CD14-positive monocyte (primary cell): ENCODE measurements around the gene ABHD1. TPM values are rescaled to one million over a fixed set of nuclear protein-coding genes. Genes with fewer than 3 reads are reported as not detected.

Experiments used
- DNase-seq, 3 donors: peaks; one replicate each; pipeline ENCODE4 v3.0.0-alpha.2; 2011 to 2022
- H2AFZ ChIP-seq: 2 replicates; pipeline ENCODE4 v1.6.0; 2012; ENCODE audit warnings: mild to moderate bottlenecking, low read depth, low read length, inconsistent platforms; ENCODE audit not compliant: insufficient read depth, poor library complexity, severe bottlenecking
- H3K27ac ChIP-seq, 2 donors: 1 replicate in 1 of 2; 2 replicates in 1 of 2; pipeline ENCODE4 v1.5.1; 2012 to 2013; ENCODE audit warnings: low read length in 2 of 2, control low read depth in 1 of 2, inconsistent platforms in 1 of 2, low read depth in 1 of 2, mild to moderate bottlenecking in 1 of 2
- H3K27me3 ChIP-seq, 2 donors: one replicate each; pipeline versions ENCODE4 v1.6.0 to v1.6.1; 2011 to 2013; ENCODE audit warnings: low read length in 2 of 2; ENCODE audit not compliant: control insufficient read depth in 2 of 2, insufficient read depth in 2 of 2
- H3K36me3 ChIP-seq, 2 donors: replicated peaks in 1 of 2; 1 replicate in 1 of 2; 2 replicates in 1 of 2; pipeline versions ENCODE4 v1.5.1 to v1.6.1; 2012 to 2013; ENCODE audit warnings: low read length in 2 of 2, control low read depth in 1 of 2, inconsistent platforms in 1 of 2, mild to moderate bottlenecking in 1 of 2; ENCODE audit not compliant: insufficient read depth in 2 of 2, control insufficient read depth in 1 of 2
- H3K4me1 ChIP-seq, 2 donors: 1 replicate in 1 of 2; 2 replicates in 1 of 2; pipeline versions ENCODE4 v1.5.1 to v1.6.1; 2012 to 2013; ENCODE audit warnings: low read length in 2 of 2, control low read depth in 1 of 2, inconsistent platforms in 1 of 2, mild to moderate bottlenecking in 1 of 2, moderate library complexity in 1 of 2; ENCODE audit not compliant: insufficient read depth in 2 of 2, control insufficient read depth in 1 of 2
- H3K4me2 ChIP-seq: replicated peaks from 2 replicates; pipeline ENCODE3; 2012; ENCODE audit warnings: low read length, moderate library complexity, mild to moderate bottlenecking; ENCODE audit not compliant: poor library complexity, severe bottlenecking; ENCODE audit errors: extremely low read depth
- H3K4me3 ChIP-seq, 3 experiments: fragments of 200-600 bp in 1 of 3; sonication (generic) in 1 of 3; replicated peaks in 1 of 3; 1 replicate in 2 of 3; 2 replicates in 1 of 3; pipeline ENCODE4 v1.5.1; 2011 to 2013; ENCODE audit warnings: low read length in 3 of 3, mild to moderate bottlenecking in 3 of 3, control low read depth in 2 of 3, low read depth in 2 of 3, inconsistent platforms in 1 of 3, moderate library complexity in 1 of 3
- H3K79me2 ChIP-seq: 2 replicates; pipeline ENCODE4 v1.6.0; 2012; ENCODE audit warnings: mild to moderate bottlenecking, control low read depth, inconsistent platforms, low read length, moderate library complexity; ENCODE audit not compliant: insufficient read depth
- H3K9ac ChIP-seq: 2 replicates; pipeline ENCODE4 v1.6.0; 2017; ENCODE audit warnings: low read length, mild to moderate bottlenecking; ENCODE audit not compliant: insufficient read depth, poor library complexity, severe bottlenecking
- H3K9me3 ChIP-seq, 2 donors: replicated peaks in 1 of 2; 1 replicate in 1 of 2; 2 replicates in 1 of 2; pipeline versions ENCODE4 v1.5.1 to v1.6.1; 2012 to 2013; ENCODE audit warnings: low read length in 2 of 2, control low read depth in 1 of 2; ENCODE audit not compliant: control insufficient read depth in 1 of 2, insufficient read depth in 1 of 2
- H4K20me1 ChIP-seq: 2 replicates; pipeline ENCODE4 v1.6.0; 2012; ENCODE audit warnings: mild to moderate bottlenecking, low read length, control low read depth, moderate library complexity; ENCODE audit not compliant: insufficient read depth
- H3K27ac Mint-ChIP-seq, 7 donors: one replicate each; pipeline ENCODE4 v1.8.0; 2020; ENCODE audit warnings: mild to moderate bottlenecking in 7 of 7, mixed read lengths in 7 of 7, moderate library complexity in 6 of 7, inconsistent platforms in 2 of 7
- H3K27me3 Mint-ChIP-seq, 3 donors: one replicate each; pipeline ENCODE4 v1.8.0; 2021 to 2022; ENCODE audit warnings: low read depth in 3 of 3, mild to moderate bottlenecking in 3 of 3, mixed read lengths in 3 of 3, moderate library complexity in 3 of 3, inconsistent platforms in 1 of 3
- H3K36me3 Mint-ChIP-seq, 2 donors: one replicate each; pipeline ENCODE4 v1.8.0; 2020; ENCODE audit warnings: mixed read lengths in 2 of 2, inconsistent platforms in 1 of 2, mild to moderate bottlenecking in 1 of 2
- H3K4me1 Mint-ChIP-seq: one replicate; pipeline ENCODE4 v1.8.0; 2020; ENCODE audit warnings: mild to moderate bottlenecking, mixed read lengths
- H3K4me3 Mint-ChIP-seq, 2 donors: one replicate each; pipeline ENCODE4 v1.8.0; 2020; ENCODE audit warnings: mild to moderate bottlenecking in 2 of 2, mixed read lengths in 2 of 2, moderate library complexity in 1 of 2
- H3K9me3 Mint-ChIP-seq, 7 donors: one replicate each; pipeline ENCODE4 v1.8.0; 2020 to 2022; ENCODE audit warnings: mixed read lengths in 7 of 7, mild to moderate bottlenecking in 6 of 7, moderate library complexity in 6 of 7, inconsistent platforms in 2 of 7
- CTCF ChIP-seq: fragments of 200-600 bp; IDR thresholded peaks from one replicate; pipeline ENCODE4 v1.8.0; 2022; ENCODE audit warnings: antibody characterized with exemption, mild to moderate bottlenecking
- WGBS: methylation state at CpG from one replicate; pipeline ENCODE4 v1.1.5; 2013; ENCODE audit warnings: missing lambda C conversion rate; ENCODE audit not compliant: insufficient coverage; 5-methylcytosine and 5-hydroxymethylcytosine counted together
- intact Hi-C, 2 donors: fragments of 100-400 bp; cut with micrococcal nuclease; formaldehyde crosslinking; loops; one replicate each; pipeline versions ENCODE4 v1.15.0 to v1.15.1; 2023
- polyA plus RNA-seq, 3 donors: library from polyadenylated mRNA; depleted of rRNA in 1 of 3; unstranded in 2 of 3; stranded (reverse) in 1 of 3; fragments of 300-500 nt in 2 of 3; fragments of >200 nt in 1 of 3; fragmentation: Illumina TruSeq in 2 of 3; gene quantifications; 1 replicate in 2 of 3; 2 replicates in 1 of 3; pipeline ENCODE4 v1.2.3, GENCODE V29; 2012 to 2021

The ABHD1 gene
- polyA plus RNA-seq, 3 donors: 0.08 to 1.2 (median 0.25) TPM

DNA sequence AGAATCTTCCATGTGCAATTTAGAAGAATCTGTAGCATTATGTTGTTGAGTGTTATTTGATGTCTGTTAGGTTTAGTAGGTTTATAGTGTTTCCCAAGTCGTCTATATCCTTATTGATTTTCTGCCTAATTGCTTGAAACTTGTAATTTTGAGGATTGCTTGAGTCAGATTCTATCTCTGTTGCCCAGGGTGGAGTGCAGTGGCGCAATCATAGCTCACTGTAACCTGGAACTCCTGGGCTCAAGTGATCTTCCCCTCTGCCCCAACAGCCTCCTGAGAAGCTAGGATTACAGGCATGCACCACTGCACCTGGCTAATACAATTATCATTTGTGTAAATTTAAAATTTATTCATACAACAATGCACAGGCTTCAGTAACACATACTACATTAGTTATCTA, 22.1 kb downstream of the ABHD1 start:
- Histone ChIP-seq H3K79me2 (no peaks in the 10 kb centered on the region), H3K4me3 (no peak overlapping the region), H3K4me1 (no peaks in the 10 kb centered on the region), H3K27me3 (peaks cover 0 to 4% of the 10 kb centered on the region in 2 donors), H3K27ac (no peak overlapping the region), H3K9ac (no peak overlapping the region), H3K36me3 (no peaks in the 10 kb centered on the region), H2AFZ (no peak overlapping the region), H3K4me2 (no peak overlapping the region), H4K20me1 (no peaks in the 10 kb centered on the region), H3K9me3 (no peaks in the 10 kb centered on the region)
- Mint-ChIP-seq H3K27me3 (peaks cover 0 to 20% (median 19%) of the 10 kb centered on the region in 3 donors), H3K4me3 (no peak overlapping the region), H3K4me1 (no peaks in the 10 kb centered on the region), H3K9me3 (peaks cover 0 to 2% (median 0%) of the 10 kb centered on the region in 7 donors), H3K27ac (no peak overlapping the region), H3K36me3 (no peaks in the 10 kb centered on the region)
- TF ChIP-seq CTCF: no peak
- 60% methylated on average over 1 of the region's 2 CpGs for WGBS
- intact Hi-C loops: no loop called here
- no peak for DNase-seq

DNA sequence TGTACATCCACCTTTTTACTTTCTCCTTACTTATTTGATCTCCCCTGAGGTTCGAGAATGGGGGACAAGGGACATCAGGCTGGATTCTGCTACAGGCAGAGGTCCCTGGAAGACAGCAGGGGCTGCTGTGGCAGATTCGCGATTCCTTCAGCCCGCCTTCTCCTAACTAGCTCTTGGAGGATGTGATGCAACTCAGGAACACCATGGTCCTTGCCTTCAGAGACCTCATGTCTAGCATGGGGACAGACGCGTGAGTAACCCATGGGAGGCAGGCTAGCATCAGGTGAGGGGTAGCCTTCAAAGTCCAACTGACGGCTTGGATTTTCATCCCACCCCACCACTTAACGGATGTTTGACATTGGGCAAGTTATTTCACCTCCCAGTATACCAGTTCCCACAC, 24.3 kb downstream of the ABHD1 start:
- no peaks in the 10 kb centered on the region for H3K36me3 ChIP-seq
- Mint-ChIP-seq H3K9me3 (peaks cover 0 to 2% (median 0%) of the 10 kb centered on the region in 7 donors), H3K4me3 (no peak overlapping the region), H3K4me1 (no peaks in the 10 kb centered on the region), H3K36me3 (no peaks in the 10 kb centered on the region), H3K27me3 (peaks cover 0 to 17% (median 16%) of the 10 kb centered on the region in 3 donors), H3K27ac (no peak overlapping the region)
- no peaks in the 10 kb centered on the region for H3K9me3 ChIP-seq
- H3K9ac ChIP-seq: no peak overlapping the region
- no peak overlapping the region for H3K27ac ChIP-seq
- no peak overlapping the region for H3K4me2 ChIP-seq
- no peak for DNase-seq
- no peak overlapping the region for H2AFZ ChIP-seq
- no peaks in the 10 kb centered on the region for H3K79me2 ChIP-seq
- no peaks in the 10 kb centered on the region for H3K4me1 ChIP-seq
- WGBS: 92% methylated on average over 5 of the region's 8 CpGs
- peaks cover 0 to 4% of the 10 kb centered on the region in 2 donors for H3K27me3 ChIP-seq
- intact Hi-C loops: no loop called here
- no peak overlapping the region for H3K4me3 ChIP-seq
- TF ChIP-seq CTCF: no peak
- no peaks in the 10 kb centered on the region for H4K20me1 ChIP-seq
